Endothelial cell (in vitro differentiated cells): ENCODE data around the gene NFATC2. TPM values are rescaled to one million over a fixed set of nuclear protein-coding genes. Genes with fewer than 3 reads are reported as not detected.

Experiments used
- DNase-seq: peaks from one replicate; pipeline ENCODE4 v3.0.0; 2021; ENCODE audit warnings: low spot score
- H3K27ac Mint-ChIP-seq: one replicate; pipeline ENCODE4 v1.8.0; 2021; ENCODE audit warnings: mixed read lengths, inconsistent platforms; ENCODE audit not compliant: unreplicated experiment
- H3K27me3 Mint-ChIP-seq: one replicate; pipeline ENCODE4 v1.8.0; 2021; ENCODE audit warnings: mild to moderate bottlenecking, moderate library complexity, mixed read lengths, inconsistent platforms; ENCODE audit not compliant: unreplicated experiment
- H3K36me3 Mint-ChIP-seq: one replicate; pipeline ENCODE4 v1.8.0; 2021; ENCODE audit warnings: mild to moderate bottlenecking, low read depth, mixed read lengths, inconsistent platforms; ENCODE audit not compliant: unreplicated experiment
- H3K4me1 Mint-ChIP-seq: one replicate; pipeline ENCODE4 v1.8.0; 2021; ENCODE audit warnings: mild to moderate bottlenecking, mixed read lengths, inconsistent platforms; ENCODE audit not compliant: unreplicated experiment
- H3K4me3 Mint-ChIP-seq: one replicate; pipeline ENCODE4 v1.8.0; 2021; ENCODE audit warnings: mild to moderate bottlenecking, mixed read lengths, inconsistent platforms; ENCODE audit not compliant: unreplicated experiment
- H3K9me3 Mint-ChIP-seq: one replicate; pipeline ENCODE4 v1.8.0; 2021; ENCODE audit warnings: mixed read lengths, inconsistent platforms; ENCODE audit not compliant: unreplicated experiment
- total RNA-seq: library from RNA; stranded (reverse); fragmentation: NEBNext Ultra II Directional; extraction: Animal tissue kit (Norgen Biotek cat#: 25700); gene quantifications from one replicate; pipeline ENCODE4 v1.2.1, GENCODE V29; 2021; ENCODE audit not compliant: unreplicated experiment
- TF ChIP-seq, protein P1 (sequence below): fragments of 200-600 bp; sonication (generic); IDR thresholded peaks from one replicate; pipeline ENCODE4 v1.5.0; 2021; ENCODE audit warnings: antibody characterized with exemption; ENCODE audit not compliant: unreplicated experiment

The NFATC2 gene
- total RNA-seq, 1 donor from 2014 or later: 3.5 TPM

DNA sequence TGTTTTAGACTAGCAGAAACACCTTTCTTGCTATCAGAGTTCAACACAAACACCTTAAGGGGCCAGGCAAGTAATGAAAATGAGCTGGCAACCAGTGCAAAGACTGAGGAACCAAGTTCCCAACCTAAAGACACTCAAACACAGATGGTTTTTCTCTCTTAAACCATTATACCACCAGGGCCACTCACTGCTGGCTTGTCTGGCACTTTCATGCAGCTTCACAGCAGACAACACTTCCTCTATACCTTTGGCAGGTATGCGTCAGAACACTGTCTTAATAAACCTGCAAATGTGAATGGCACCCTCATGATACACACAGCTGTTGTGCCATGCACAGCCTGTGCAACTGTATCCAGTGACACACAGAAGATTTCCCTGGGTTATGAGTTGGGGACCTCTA is 41.6 kb downstream of the NFATC2 start:
- peaks cover 4% of the 10 kb centered on the region for H3K36me3 Mint-ChIP-seq
- peaks cover 2% of the 10 kb centered on the region for H3K27me3 Mint-ChIP-seq
- peaks cover 36% of the 10 kb centered on the region for H3K4me1 Mint-ChIP-seq
- TF ChIP-seq, protein P1, sequence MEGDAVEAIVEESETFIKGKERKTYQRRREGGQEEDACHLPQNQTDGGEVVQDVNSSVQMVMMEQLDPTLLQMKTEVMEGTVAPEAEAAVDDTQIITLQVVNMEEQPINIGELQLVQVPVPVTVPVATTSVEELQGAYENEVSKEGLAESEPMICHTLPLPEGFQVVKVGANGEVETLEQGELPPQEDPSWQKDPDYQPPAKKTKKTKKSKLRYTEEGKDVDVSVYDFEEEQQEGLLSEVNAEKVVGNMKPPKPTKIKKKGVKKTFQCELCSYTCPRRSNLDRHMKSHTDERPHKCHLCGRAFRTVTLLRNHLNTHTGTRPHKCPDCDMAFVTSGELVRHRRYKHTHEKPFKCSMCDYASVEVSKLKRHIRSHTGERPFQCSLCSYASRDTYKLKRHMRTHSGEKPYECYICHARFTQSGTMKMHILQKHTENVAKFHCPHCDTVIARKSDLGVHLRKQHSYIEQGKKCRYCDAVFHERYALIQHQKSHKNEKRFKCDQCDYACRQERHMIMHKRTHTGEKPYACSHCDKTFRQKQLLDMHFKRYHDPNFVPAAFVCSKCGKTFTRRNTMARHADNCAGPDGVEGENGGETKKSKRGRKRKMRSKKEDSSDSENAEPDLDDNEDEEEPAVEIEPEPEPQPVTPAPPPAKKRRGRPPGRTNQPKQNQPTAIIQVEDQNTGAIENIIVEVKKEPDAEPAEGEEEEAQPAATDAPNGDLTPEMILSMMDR: no peak
- H3K4me3 Mint-ChIP-seq: no peak overlapping the region
- no peak overlapping the region for H3K27ac Mint-ChIP-seq
- DNase-seq: no peak
- H3K9me3 Mint-ChIP-seq: no peaks in the 10 kb centered on the region

DNA sequence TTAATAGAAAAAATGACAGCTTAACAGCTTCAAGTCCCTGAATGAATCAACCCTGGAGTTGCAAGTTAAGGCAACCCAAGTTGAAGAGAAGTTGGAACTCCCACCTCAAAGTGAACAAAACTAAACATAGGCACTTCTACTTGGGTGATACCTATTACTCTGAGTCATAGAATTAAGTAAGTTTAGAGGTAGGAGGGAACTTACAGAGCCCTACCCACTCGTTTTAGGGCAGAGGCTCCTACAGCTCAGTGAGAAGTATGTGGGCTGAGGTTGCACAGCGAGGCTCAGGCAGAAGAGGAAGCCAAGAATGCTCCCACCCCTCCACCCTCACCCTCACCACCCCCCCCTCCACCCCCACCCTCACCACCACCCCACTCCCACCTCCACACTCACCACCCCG is 42.2 kb downstream of the NFATC2 start:
- Mint-ChIP-seq H3K27me3 (peaks cover 2% of the 10 kb centered on the region), H3K27ac (no peak overlapping the region), H3K9me3 (no peaks in the 10 kb centered on the region), H3K36me3 (peaks cover 4% of the 10 kb centered on the region), H3K4me3 (no peak overlapping the region), H3K4me1 (peaks cover 42% of the 10 kb centered on the region)
- TF ChIP-seq, protein P1: no peak
- no peak for DNase-seq

DNA sequence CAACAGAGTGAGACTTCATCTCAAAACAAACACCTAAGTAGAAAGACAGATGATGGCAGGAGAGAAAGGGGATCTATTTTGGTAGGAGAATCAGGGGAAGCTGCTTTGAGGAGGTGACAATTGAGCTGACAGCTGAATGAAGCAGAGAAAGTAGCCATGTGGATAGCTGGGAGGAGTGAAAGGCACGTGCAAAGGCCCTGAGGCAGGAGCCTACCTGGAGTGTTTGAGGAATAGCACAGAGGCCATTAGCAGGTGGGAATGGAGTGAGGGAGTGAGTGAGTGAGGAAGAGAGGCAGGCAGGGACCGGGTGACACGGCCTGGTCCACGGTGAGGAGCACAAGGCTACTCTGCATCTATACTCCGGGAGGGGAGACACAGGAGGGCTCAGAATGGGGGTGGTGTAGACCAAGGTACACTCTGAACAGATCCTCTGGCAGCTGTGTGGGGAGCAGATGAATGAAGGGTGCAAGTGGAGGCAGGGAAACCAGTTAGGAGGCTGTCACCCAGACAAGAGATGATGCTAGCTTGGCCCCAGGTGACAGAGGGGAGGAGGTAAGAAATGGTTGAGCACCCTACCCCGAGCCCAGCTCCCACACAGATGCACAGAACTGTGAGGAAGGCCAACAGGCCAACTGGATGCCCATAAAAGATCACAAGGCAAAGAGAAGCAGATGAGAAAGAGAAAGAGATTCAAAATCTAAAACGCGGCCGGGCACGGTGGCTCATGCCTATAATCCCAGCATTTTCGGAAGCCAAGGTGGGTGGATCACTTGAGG is 43.6 kb downstream of the NFATC2 start:
- H3K9me3 Mint-ChIP-seq: no peaks in the 10 kb centered on the region
- peaks cover 46% of the 10 kb centered on the region for H3K4me1 Mint-ChIP-seq
- H3K36me3 Mint-ChIP-seq: peaks cover 4% of the 10 kb centered on the region
- no peak for DNase-seq
- no peak overlapping the region for H3K27ac Mint-ChIP-seq
- TF ChIP-seq, protein P1: no peak
- H3K27me3 Mint-ChIP-seq: peaks cover 6% of the 10 kb centered on the region
- no peak overlapping the region for H3K4me3 Mint-ChIP-seq

- DNase-seq: no peak
- H3K4me1 Mint-ChIP-seq: peaks cover 53% of the 10 kb centered on the region
Measured at GRCh38 chr20:51497542-51498467, 44.7 kb downstream of the NFATC2 start.

More at GRCh38 chr20:51497542-51498467, 44.7 kb downstream of the NFATC2 start:
- Mint-ChIP-seq H3K9me3 (no peaks in the 10 kb centered on the region), H3K27ac (peak overlapping the region; percentile 36), H3K27me3 (peaks cover 6% of the 10 kb centered on the region), H3K4me3 (no peak overlapping the region), H3K36me3 (peaks cover 4% of the 10 kb centered on the region)
- TF ChIP-seq, protein P1: no peak
